Activated naive CD8-positive, alpha-beta T cell treated with anti-CD3 and anti-CD28 coated beads, Interleukin-2, amount 10 ng/mL, durations not matched to agents 7 days and 5 days (primary cell): ENCODE data around the gene TIA1. TPM values are rescaled to one million over a fixed set of nuclear protein-coding genes. Genes with fewer than 3 reads are reported as not detected.
A peak's percentile ranks its signal among the peaks of the same experiment; 100 is the strongest.
"Not testable (repeated sequence)": the region's sequence is repeated elsewhere in the genome, so short reads cannot be mapped to it uniquely, and the experiment has no call there.

Experiments used
- ATAC-seq: fragments of 150-1000 bp; cut with Tn5 transposase; one replicate; pipeline ENCODE4 v1.10.0; 2021; ENCODE audit warnings: low read depth, moderate library complexity
- POLR2A ChIA-PET: fragments of 350-600 bp; sonication (Branson Sonifier 250); formaldehyde crosslinking; loops from one replicate; lab custom pipeline; 2021; ENCODE audit warnings: antibody characterized with exemption; lab: Charles Lee
- DNase-seq: peaks from one replicate; pipeline ENCODE4 v3.0.0; 2021
- H3K27ac Mint-ChIP-seq: one replicate; pipeline ENCODE4 v1.8.0; 2022; ENCODE audit warnings: mild to moderate bottlenecking, mixed read lengths
- H3K27me3 Mint-ChIP-seq: one replicate; pipeline ENCODE4 v1.8.0; 2022; ENCODE audit warnings: mild to moderate bottlenecking, moderate library complexity, mixed read lengths
- H3K36me3 Mint-ChIP-seq: one replicate; pipeline ENCODE4 v1.8.0; 2021; ENCODE audit warnings: mild to moderate bottlenecking, mixed read lengths
- H3K4me1 Mint-ChIP-seq: one replicate; pipeline ENCODE4 v1.8.0; 2021; ENCODE audit warnings: mixed read lengths
- H3K4me3 Mint-ChIP-seq: one replicate; pipeline ENCODE4 v1.8.0; 2022; ENCODE audit warnings: mild to moderate bottlenecking, moderate library complexity, mixed read lengths
- H3K9me3 Mint-ChIP-seq: one replicate; pipeline ENCODE4 v1.8.0; 2021; ENCODE audit warnings: mixed read lengths
- total RNA-seq, 2 experiments: library from RNA; stranded (reverse); gene quantifications; one replicate each; pipeline ENCODE4 v1.2.3, GENCODE V29; 2021

The TIA1 gene
- total RNA-seq, 2 experiments from 2014 or later = 160 TPM

DNA sequence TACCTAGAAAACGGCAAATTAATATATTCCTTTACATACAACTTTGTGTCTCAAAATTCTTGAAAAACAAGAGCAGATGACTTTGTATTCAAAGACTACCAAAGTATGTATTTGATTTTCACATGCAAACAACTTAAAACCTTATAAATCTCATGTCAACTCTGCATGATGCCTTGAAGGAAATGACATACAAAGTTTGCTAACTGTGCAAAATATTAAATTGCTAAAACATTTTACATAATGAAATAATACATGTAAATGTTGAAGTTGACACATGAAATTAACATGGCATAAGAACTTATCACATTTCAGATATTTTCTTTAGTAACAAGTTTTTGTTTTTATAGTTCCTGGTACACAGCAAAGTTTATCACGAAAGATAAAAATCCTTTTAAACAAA, 36.8 kb downstream of the TIA1 start:
- POLR2A ChIA-PET = interaction anchor here (0.9 kb wide), 1 partner anchor 13 kb away, joined by 3 read pairs; no protein-coding TSS in a partner anchor
- peaks cover 2% of the 10 kb centered on the region for H3K4me1 Mint-ChIP-seq
- H3K27me3 Mint-ChIP-seq = no peaks in the 10 kb centered on the region
- no peaks in the 10 kb centered on the region for H3K9me3 Mint-ChIP-seq
- DNase-seq (no peak), ATAC-seq (no peak)
- no peak overlapping the region for H3K4me3 Mint-ChIP-seq
- H3K27ac Mint-ChIP-seq = no peak overlapping the region
- H3K36me3 Mint-ChIP-seq = peaks cover 20% of the 10 kb centered on the region

- no peak for DNase-seq
- Mint-ChIP-seq H3K9me3 (no peaks in the 10 kb centered on the region), H3K27ac (no peak overlapping the region), H3K4me1 (no peaks in the 10 kb centered on the region), H3K4me3 (no peak overlapping the region), H3K27me3 (no peaks in the 10 kb centered on the region), H3K36me3 (peaks cover 3% of the 10 kb centered on the region)
- POLR2A ChIA-PET = no interaction called here
- no peak for ATAC-seq
These were observed 44.0 kb downstream of the TIA1 start for GRCh38 chr2:70204452-70204851.

DNA sequence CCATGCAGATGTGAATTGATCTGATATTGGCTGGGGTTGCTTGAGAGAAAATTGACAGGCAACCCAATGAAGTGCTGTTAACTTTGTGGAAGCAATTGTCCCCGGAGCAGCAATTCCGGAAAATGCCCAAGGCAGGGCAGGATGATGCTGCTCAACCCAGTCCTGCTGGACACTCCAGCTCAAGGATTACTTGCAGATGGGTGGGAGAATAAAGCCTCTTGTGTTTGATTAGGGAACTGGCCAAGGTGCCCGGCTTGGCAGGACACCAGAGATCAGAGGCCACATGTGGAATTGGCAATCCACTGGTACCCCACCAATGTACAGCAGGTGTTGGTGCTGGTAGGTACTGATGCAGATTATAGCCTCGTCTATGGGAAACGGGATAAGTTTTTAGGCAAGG, 45.3 kb downstream of the TIA1 start:
- Mint-ChIP-seq H3K36me3 (no peaks in the 10 kb centered on the region), H3K9me3 (no peaks in the 10 kb centered on the region), H3K4me3 (no peak overlapping the region), H3K27me3 (no peaks in the 10 kb centered on the region), H3K4me1 (no peaks in the 10 kb centered on the region), H3K27ac (no peak overlapping the region)
- peak; percentile 14 for ATAC-seq
- DNase-seq = no peak
- POLR2A ChIA-PET = interaction anchor here (0.6 kb wide), 1 partner anchor 39 kb away, joined by 3 read pairs; no protein-coding TSS in a partner anchor

DNA sequence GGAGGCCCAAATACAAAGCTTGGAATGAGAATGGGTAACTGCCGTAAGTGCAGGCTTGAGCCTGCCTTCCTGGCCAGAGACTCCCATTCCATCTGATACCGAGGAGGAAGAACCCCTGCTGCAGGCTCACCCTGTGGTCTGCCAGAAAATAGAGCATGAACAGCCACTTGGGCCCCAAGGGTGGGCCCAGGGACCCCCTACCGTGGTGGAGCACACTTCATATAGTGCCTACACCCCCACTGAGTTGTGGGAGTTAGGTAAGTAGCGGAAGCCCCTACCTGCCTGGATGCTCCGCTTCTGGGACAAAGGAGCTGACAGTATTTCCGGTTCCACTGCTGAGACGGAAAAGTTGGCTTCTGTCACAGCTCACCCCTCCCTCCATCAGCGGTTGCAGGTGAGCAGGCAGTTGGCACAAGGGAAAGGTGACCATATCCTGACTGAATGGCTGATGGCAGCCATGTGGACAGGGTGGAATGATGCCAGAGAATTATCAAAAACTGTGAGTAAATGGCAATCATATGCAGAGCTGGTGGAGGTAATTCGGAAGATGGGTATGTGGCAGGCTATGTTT, 46.1 kb downstream of the TIA1 start:
- POLR2A ChIA-PET = no interaction called here
- DNase-seq (no peak), ATAC-seq (no peak)
- Mint-ChIP-seq H3K4me3 (no peak overlapping the region), H3K27ac (no peak overlapping the region), H3K9me3 (no peaks in the 10 kb centered on the region), H3K27me3 (no peaks in the 10 kb centered on the region), H3K4me1 (no peaks in the 10 kb centered on the region), H3K36me3 (no peaks in the 10 kb centered on the region)

- Mint-ChIP-seq H3K4me3 (no peak overlapping the region), H3K9me3 (no peaks in the 10 kb centered on the region), H3K27ac (no peak overlapping the region), H3K27me3 (no peaks in the 10 kb centered on the region), H3K4me1 (no peaks in the 10 kb centered on the region), H3K36me3 (no peaks in the 10 kb centered on the region)
- no peak for DNase-seq
- no peak for ATAC-seq
- POLR2A ChIA-PET = interaction anchor here (0.6 kb wide), 1 partner anchor 11 kb away, joined by 3 read pairs; the partner anchor contains the start of gene C2orf42
These were observed 46.6 kb downstream of the TIA1 start for GRCh38 chr2:70201831-70202230.

- no peak for ATAC-seq
- Mint-ChIP-seq H3K27me3 (no peaks in the 10 kb centered on the region), H3K4me1 (no peaks in the 10 kb centered on the region), H3K4me3 (no peak overlapping the region), H3K9me3 (no peaks in the 10 kb centered on the region), H3K27ac (no peak overlapping the region), H3K36me3 (no peaks in the 10 kb centered on the region)
- POLR2A ChIA-PET = interaction anchor here (0.6 kb wide), 1 partner anchor 10 kb away, joined by 3 read pairs; the partner anchor contains the start of gene C2orf42
- DNase-seq = no peak
These were observed 47.1 kb downstream of the TIA1 start for GRCh38 chr2:70201225-70201768.

- no peaks in the 10 kb centered on the region for H3K36me3 Mint-ChIP-seq
- H3K9me3 Mint-ChIP-seq = no peaks in the 10 kb centered on the region
- H3K4me1 Mint-ChIP-seq = no peaks in the 10 kb centered on the region
- no peak for DNase-seq
- POLR2A ChIA-PET = no interaction called here
- peaks cover 2% of the 10 kb centered on the region for H3K27me3 Mint-ChIP-seq
- H3K4me3 Mint-ChIP-seq = no peak overlapping the region
- no peak for ATAC-seq
- no peak overlapping the region for H3K27ac Mint-ChIP-seq
These were observed 49.0 kb downstream of the TIA1 start for GRCh38 chr2:70199320-70199864.

DNA sequence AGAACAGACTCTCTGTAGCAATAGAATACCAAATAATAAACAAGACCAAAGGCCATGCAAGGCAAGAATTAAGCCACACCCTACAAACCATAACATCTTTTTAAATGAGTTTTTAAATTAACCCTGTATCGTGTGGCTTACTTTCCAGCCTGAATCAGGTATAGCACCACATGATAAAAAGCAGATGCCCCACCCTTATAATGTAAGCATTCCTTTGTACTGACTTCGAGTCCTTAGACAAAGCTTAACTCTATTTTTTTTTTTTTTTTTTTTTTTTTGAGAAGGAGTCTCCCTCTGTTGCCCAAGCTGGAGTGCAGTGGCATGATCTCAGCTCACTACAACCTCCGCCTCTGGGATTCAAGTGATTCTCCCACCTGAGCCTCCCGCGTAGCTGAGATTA, 55.9 kb downstream of the TIA1 start:
- Mint-ChIP-seq H3K36me3 (no peaks in the 10 kb centered on the region), H3K9me3 (no peaks in the 10 kb centered on the region), H3K4me1 (peaks cover 14% of the 10 kb centered on the region), H3K4me3 (no peak overlapping the region), H3K27ac (no peak overlapping the region), H3K27me3 (peaks cover 2% of the 10 kb centered on the region)
- DNase-seq (no peak), ATAC-seq (no peak)
- POLR2A ChIA-PET = interaction anchor here (0.6 to 0.7 kb wide), 2 partner anchors 49 to 84 kb away, joined by 3 read pairs; no protein-coding TSS in a partner anchor

- DNase-seq = no peak
- POLR2A ChIA-PET = interaction anchor here (0.6 to 2.4 kb wide), 23 partner anchors 10 to 298 kb away, joined by 3 to 29 read pairs (median 4); partner anchors contain the start of genes MXD1, PCBP1, PCYOX1 and SNRNP27
- peaks cover 2% of the 10 kb centered on the region for H3K27me3 Mint-ChIP-seq
These were observed 57.1 kb downstream of the TIA1 start for GRCh38 chr2:70191244-70191735.

GRCh38 chr2:70190418-70191243, 57.8 kb downstream of the TIA1 start, which contains the start of gene C2orf42:
TSS of gene C2orf42 (minus strand) at chr2:70191019. CDS start at chr2:70181985, 9,034 bp downstream.
- H3K9me3 Mint-ChIP-seq = no peaks in the 10 kb centered on the region
- H3K4me3 Mint-ChIP-seq = peak within 1 kb of the TSS; percentile 95
- DNase-seq (peak; percentile 93), ATAC-seq (peak; percentile 85)
- H3K36me3 Mint-ChIP-seq = no peaks in the 10 kb centered on the region
- peaks cover 2% of the 10 kb centered on the region for H3K27me3 Mint-ChIP-seq
- POLR2A ChIA-PET = interaction anchor here (0.6 to 2.4 kb wide), 24 partner anchors 9 to 297 kb away, joined by 3 to 29 read pairs (median 4); partner anchors contain the start of genes MXD1, PCBP1, PCYOX1 and SNRNP27
- H3K4me1 Mint-ChIP-seq = peaks cover 14% of the 10 kb centered on the region
- H3K27ac Mint-ChIP-seq = peak within 1 kb of the TSS; percentile 99

More at GRCh38 chr2:70191244-70191735, 57.1 kb downstream of the TIA1 start:
- peaks cover 14% of the 10 kb centered on the region for H3K4me1 Mint-ChIP-seq
- no peaks in the 10 kb centered on the region for H3K9me3 Mint-ChIP-seq
- H3K27ac Mint-ChIP-seq = peak overlapping the region; percentile 99
- no peak for ATAC-seq
- no peaks in the 10 kb centered on the region for H3K36me3 Mint-ChIP-seq
- H3K4me3 Mint-ChIP-seq = peak overlapping the region; percentile 95

GRCh38 chr2:70188460-70188859, 60.0 kb downstream of the TIA1 start:
- Mint-ChIP-seq H3K27me3 (no peaks in the 10 kb centered on the region), H3K9me3 (no peaks in the 10 kb centered on the region), H3K4me3 (no peak overlapping the region), H3K36me3 (no peaks in the 10 kb centered on the region), H3K27ac (no peak overlapping the region), H3K4me1 (peaks cover 14% of the 10 kb centered on the region)
- DNase-seq (no peak), ATAC-seq (no peak)
- POLR2A ChIA-PET = interaction anchor here (0.7 kb wide), 1 partner anchor 274 kb away, joined by 3 read pairs; the partner anchor contains the start of gene MXD1

- peaks cover 14% of the 10 kb centered on the region for H3K4me1 Mint-ChIP-seq
- H3K27ac Mint-ChIP-seq, H3K27me3 Mint-ChIP-seq, H3K36me3 Mint-ChIP-seq, POLR2A ChIA-PET, H3K4me3 Mint-ChIP-seq, DNase-seq, ATAC-seq, H3K9me3 Mint-ChIP-seq: not testable (repeated sequence)
These were observed 61.3 kb downstream of the TIA1 start for GRCh38 chr2:70187170-70187569.

DNA sequence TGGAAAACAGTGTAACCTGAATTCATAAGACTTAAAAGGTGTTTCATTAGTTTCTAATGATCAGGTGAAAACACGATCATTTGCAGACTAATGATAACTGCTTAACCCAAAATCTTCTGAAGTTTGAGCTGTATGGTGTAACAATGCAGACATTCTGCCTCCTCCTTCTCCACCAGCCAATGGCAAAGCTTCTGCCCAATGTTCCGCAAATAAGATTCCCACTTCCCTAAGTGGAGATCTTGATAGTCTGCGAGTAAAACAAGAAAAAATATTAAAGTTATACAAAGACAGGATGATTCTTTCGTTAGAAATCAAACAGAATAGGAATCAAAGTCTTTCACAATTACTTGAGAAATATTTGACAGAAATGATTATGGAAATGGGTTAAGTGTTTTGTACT, 65.7 kb downstream of the TIA1 start:
- POLR2A ChIA-PET = no interaction called here
- Mint-ChIP-seq H3K36me3 (peaks cover 7% of the 10 kb centered on the region), H3K9me3 (no peaks in the 10 kb centered on the region), H3K4me3 (no peak overlapping the region), H3K27ac (no peak overlapping the region), H3K4me1 (peaks cover 4% of the 10 kb centered on the region), H3K27me3 (no peaks in the 10 kb centered on the region)
- no peak for DNase-seq
- ATAC-seq = no peak
